Cardiac septum (tissue), 1 donor: ENCODE measurements around the gene TNRC18. TPM values are rescaled to one million over a fixed set of nuclear protein-coding genes. Genes with fewer than 3 reads are reported as not detected.

ENCODE experiments used
- DNase-seq: peaks from one replicate; pipeline ENCODE4 v3.0.0-alpha.2; 2020; ENCODE audit warnings: low spot score
- intact Hi-C: fragments of 100-400 bp; cut with DNase I; formaldehyde crosslinking; loops from one replicate; pipeline ENCODE4 v1.14.0; 2022
- total RNA-seq: library from RNA; stranded (reverse); fragmentation: NEBNext Ultra II Directional; extraction: Animal tissue kit (Norgen Biotek cat#: 25700); gene quantifications from one replicate; pipeline ENCODE4 v1.2.1, GENCODE V29; 2021
- donor health status: DM: no; HTN: no; CAD: no.

The TNRC18 gene
- total RNA-seq, 1 donor from 2014 or later, result 40.5 TPM

- no peak for DNase-seq
- intact Hi-C loops, result no loop called here
Observed at GRCh38 chr7:5452937-5453540, 29.4 kb upstream of the TNRC18 start.

GRCh38 chr7:5452470-5452899 is 28.9 kb upstream of the TNRC18 start:
- DNase-seq, result no peak
- intact Hi-C loops, result no loop called here

- intact Hi-C loops, result loop anchor here (2.0 kb wide), 2 partner anchors 85 to 211 kb away; no protein-coding TSS in a partner anchor
- no peak for DNase-seq
Observed at GRCh38 chr7:5451391-5451790, 27.8 kb upstream of the TNRC18 start.

- peak; percentile 83 for DNase-seq
- intact Hi-C loops, result loop anchor here (2.0 kb wide), 2 partner anchors 84 to 210 kb away; no protein-coding TSS in a partner anchor
Observed at GRCh38 chr7:5450549-5451327, 27.1 kb upstream of the TNRC18 start.

GRCh38 chr7:5448378-5449037 is 24.9 kb upstream of the TNRC18 start:
- intact Hi-C loops, result no loop called here
- no peak for DNase-seq

- intact Hi-C loops, result no loop called here
Observed at GRCh38 chr7:5445981-5446594, 22.5 kb upstream of the TNRC18 start.

GRCh38 chr7:5443678-5444077 is 20.0 kb upstream of the TNRC18 start:
- DNase-seq, result no peak
- intact Hi-C loops, result no loop called here

More at GRCh38 chr7:5445981-5446594, 22.5 kb upstream of the TNRC18 start:
- DNase-seq, result no peak

- intact Hi-C loops, result no loop called here
- no peak for DNase-seq
Observed at GRCh38 chr7:5442757-5443305, 19.2 kb upstream of the TNRC18 start.

GRCh38 chr7:5441840-5442503 is 18.3 kb upstream of the TNRC18 start:
- no peak for DNase-seq
- intact Hi-C loops, result no loop called here

- DNase-seq, result no peak
- intact Hi-C loops, result no loop called here
Observed at GRCh38 chr7:5439572-5440496, 16.2 kb upstream of the TNRC18 start.

GRCh38 chr7:5439209-5439571 is 15.6 kb upstream of the TNRC18 start:
- intact Hi-C loops, result no loop called here
- DNase-seq, result no peak

GRCh38 chr7:5437987-5438386 is 14.4 kb upstream of the TNRC18 start:
- DNase-seq, result no peak
- intact Hi-C loops, result no loop called here

- intact Hi-C loops, result no loop called here
- DNase-seq, result no peak
Observed at GRCh38 chr7:5437348-5437892, 13.8 kb upstream of the TNRC18 start.

- intact Hi-C loops, result no loop called here
- no peak for DNase-seq
Observed at GRCh38 chr7:5436003-5436678, 12.5 kb upstream of the TNRC18 start.

- intact Hi-C loops, result no loop called here
Observed at GRCh38 chr7:5435291-5436002, 11.8 kb upstream of the TNRC18 start.

GRCh38 chr7:5433181-5433580 is 9.5 kb upstream of the TNRC18 start:
- no peak for DNase-seq
- intact Hi-C loops, result no loop called here

More at GRCh38 chr7:5435291-5436002, 11.8 kb upstream of the TNRC18 start:
- no peak for DNase-seq

- no peak for DNase-seq
- intact Hi-C loops, result no loop called here
Observed at GRCh38 chr7:5432691-5433090, 9.1 kb upstream of the TNRC18 start.
